ENCODE measurements around the gene F10.

Gene F10

GRCh38 chr13:113171250-113172125 is 48.9 kb downstream of the F10 start:
- 95 to 96% methylated on average over 34 of the region's 34 CpGs for WGBS, 2 experiments
- Histone ChIP-seq H3K4me3 (ENCODE audit: insufficient read depth, low read depth, low read length) (no peak overlapping the region), H3K36me3 (ENCODE audit: control insufficient read depth, insufficient read depth, low read length) (no peaks in the 10 kb centered on the region), H3K4me1 (ENCODE audit: control insufficient read depth, insufficient read depth, low read length) (no peaks in the 10 kb centered on the region), H3K9me3 (ENCODE audit: control insufficient read depth, low read length) (no peaks in the 10 kb centered on the region), H3K27me3 (ENCODE audit: control insufficient read depth, insufficient read depth, low read length, poor library complexity, severe bottlenecking) (no peaks in the 10 kb centered on the region), H3K27ac (ENCODE audit: insufficient read depth, low read depth, low read length, poor library complexity, severe bottlenecking) (no peak overlapping the region)

GRCh38 chr13:113172419-113172926 is 49.9 kb downstream of the F10 start:
- no peak overlapping the region for H3K27ac ChIP-seq (ENCODE audit: insufficient read depth, low read depth, low read length, poor library complexity, severe bottlenecking)
- H3K4me3 ChIP-seq (ENCODE audit: insufficient read depth, low read depth, low read length): no peak overlapping the region
- H3K27me3 ChIP-seq (ENCODE audit: control insufficient read depth, insufficient read depth, low read length, poor library complexity, severe bottlenecking): no peaks in the 10 kb centered on the region
- no peaks in the 10 kb centered on the region for H3K9me3 ChIP-seq (ENCODE audit: control insufficient read depth, low read length)
- no peaks in the 10 kb centered on the region for H3K36me3 ChIP-seq (ENCODE audit: control insufficient read depth, insufficient read depth, low read length)
- 96% methylated on average over 13 of the region's 13 CpGs for WGBS, 2 experiments
- H3K4me1 ChIP-seq (ENCODE audit: control insufficient read depth, insufficient read depth, low read length): no peaks in the 10 kb centered on the region

- H3K27me3 ChIP-seq (ENCODE audit: control insufficient read depth, insufficient read depth, low read length, poor library complexity, severe bottlenecking): no peaks in the 10 kb centered on the region
- no peaks in the 10 kb centered on the region for H3K9me3 ChIP-seq (ENCODE audit: control insufficient read depth, low read length)
- no peak overlapping the region for H3K27ac ChIP-seq (ENCODE audit: insufficient read depth, low read depth, low read length, poor library complexity, severe bottlenecking)
- peaks cover 14% of the 10 kb centered on the region for H3K36me3 ChIP-seq (ENCODE audit: control insufficient read depth, insufficient read depth, low read length)
- H3K4me3 ChIP-seq (ENCODE audit: insufficient read depth, low read depth, low read length): no peak overlapping the region
- H3K4me1 ChIP-seq (ENCODE audit: control insufficient read depth, insufficient read depth, low read length): peaks cover 21% of the 10 kb centered on the region
- 73 to 74% methylated on average over 5 of the region's 5 CpGs for whole genome bisulfite sequencing, 2 experiments
Measured at GRCh38 chr13:113176280-113176679, 53.7 kb downstream of the F10 start.

GRCh38 chr13:113176822-113177221 is 54.2 kb downstream of the F10 start:
- H3K27ac ChIP-seq (ENCODE audit: insufficient read depth, low read depth, low read length, poor library complexity, severe bottlenecking): no peak overlapping the region
- 92 to 95% methylated on average over 14 of the region's 14 CpGs for WGBS, 2 experiments
- H3K36me3 ChIP-seq (ENCODE audit: control insufficient read depth, insufficient read depth, low read length): peaks cover 14% of the 10 kb centered on the region
- no peak overlapping the region for H3K4me3 ChIP-seq (ENCODE audit: insufficient read depth, low read depth, low read length)
- peaks cover 21% of the 10 kb centered on the region for H3K4me1 ChIP-seq (ENCODE audit: control insufficient read depth, insufficient read depth, low read length)
- no peaks in the 10 kb centered on the region for H3K9me3 ChIP-seq (ENCODE audit: control insufficient read depth, low read length)
- H3K27me3 ChIP-seq (ENCODE audit: control insufficient read depth, insufficient read depth, low read length, poor library complexity, severe bottlenecking): no peaks in the 10 kb centered on the region

GRCh38 chr13:113178070-113178895 is 55.7 kb downstream of the F10 start:
- Histone ChIP-seq H3K36me3 (ENCODE audit: control insufficient read depth, insufficient read depth, low read length) (peaks cover 14% of the 10 kb centered on the region), H3K27me3 (ENCODE audit: control insufficient read depth, insufficient read depth, low read length, poor library complexity, severe bottlenecking) (no peaks in the 10 kb centered on the region), H3K4me1 (ENCODE audit: control insufficient read depth, insufficient read depth, low read length) (peaks cover 21% of the 10 kb centered on the region), H3K9me3 (ENCODE audit: control insufficient read depth, low read length) (no peaks in the 10 kb centered on the region), H3K27ac (ENCODE audit: insufficient read depth, low read depth, low read length, poor library complexity, severe bottlenecking) (no peak overlapping the region), H3K4me3 (ENCODE audit: insufficient read depth, low read depth, low read length) (no peak overlapping the region)
- WGBS, 2 experiments: 95% methylated on average over 24 to 25 of the region's 25 CpGs

GRCh38 chr13:113178896-113179167 is 56.2 kb downstream of the F10 start:
- 66 to 68% methylated on average over 3 of the region's 3 CpGs for WGBS, 2 experiments

GRCh38 chr13:113179374-113180230 is 57.0 kb downstream of the F10 start:
- Histone ChIP-seq H3K27ac (ENCODE audit: insufficient read depth, low read depth, low read length, poor library complexity, severe bottlenecking) (peak overlapping the region; percentile 27), H3K27me3 (ENCODE audit: control insufficient read depth, insufficient read depth, low read length, poor library complexity, severe bottlenecking) (no peaks in the 10 kb centered on the region)
- WGBS, 2 experiments: 41 to 45% methylated on average over 28 of the region's 28 CpGs

More at GRCh38 chr13:113178896-113179167, 56.2 kb downstream of the F10 start:
- Histone ChIP-seq H3K36me3 (ENCODE audit: control insufficient read depth, insufficient read depth, low read length) (peaks cover 17% of the 10 kb centered on the region), H3K27ac (ENCODE audit: insufficient read depth, low read depth, low read length, poor library complexity, severe bottlenecking) (no peak overlapping the region), H3K9me3 (ENCODE audit: control insufficient read depth, low read length) (no peaks in the 10 kb centered on the region), H3K4me3 (ENCODE audit: insufficient read depth, low read depth, low read length) (no peak overlapping the region), H3K4me1 (ENCODE audit: control insufficient read depth, insufficient read depth, low read length) (peaks cover 21% of the 10 kb centered on the region), H3K27me3 (ENCODE audit: control insufficient read depth, insufficient read depth, low read length, poor library complexity, severe bottlenecking) (no peaks in the 10 kb centered on the region)

GRCh38 chr13:113182046-113182445 is 59.4 kb downstream of the F10 start:
- Histone ChIP-seq H3K9me3 (ENCODE audit: control insufficient read depth, low read length) (no peaks in the 10 kb centered on the region), H3K36me3 (ENCODE audit: control insufficient read depth, insufficient read depth, low read length) (peaks cover 23% of the 10 kb centered on the region), H3K27me3 (ENCODE audit: control insufficient read depth, insufficient read depth, low read length, poor library complexity, severe bottlenecking) (no peaks in the 10 kb centered on the region), H3K27ac (ENCODE audit: insufficient read depth, low read depth, low read length, poor library complexity, severe bottlenecking) (no peak overlapping the region), H3K4me3 (ENCODE audit: insufficient read depth, low read depth, low read length) (no peak overlapping the region), H3K4me1 (ENCODE audit: control insufficient read depth, insufficient read depth, low read length) (peaks cover 21% of the 10 kb centered on the region)
- WGBS, 2 experiments: 93 to 96% methylated on average over 4 of the region's 4 CpGs

More at GRCh38 chr13:113179374-113180230, 57.0 kb downstream of the F10 start:
- peaks cover 17% of the 10 kb centered on the region for H3K36me3 ChIP-seq (ENCODE audit: control insufficient read depth, insufficient read depth, low read length)
- H3K4me1 ChIP-seq (ENCODE audit: control insufficient read depth, insufficient read depth, low read length): peaks cover 21% of the 10 kb centered on the region
- H3K4me3 ChIP-seq (ENCODE audit: insufficient read depth, low read depth, low read length): no peak overlapping the region
- H3K9me3 ChIP-seq (ENCODE audit: control insufficient read depth, low read length): no peaks in the 10 kb centered on the region

GRCh38 chr13:113183450-113184129 is 61.0 kb downstream of the F10 start:
- Histone ChIP-seq H3K4me3 (ENCODE audit: insufficient read depth, low read depth, low read length) (no peak overlapping the region), H3K9me3 (ENCODE audit: control insufficient read depth, low read length) (no peaks in the 10 kb centered on the region), H3K4me1 (ENCODE audit: control insufficient read depth, insufficient read depth, low read length) (peaks cover 21% of the 10 kb centered on the region), H3K36me3 (ENCODE audit: control insufficient read depth, insufficient read depth, low read length) (peaks cover 19% of the 10 kb centered on the region), H3K27me3 (ENCODE audit: control insufficient read depth, insufficient read depth, low read length, poor library complexity, severe bottlenecking) (no peaks in the 10 kb centered on the region), H3K27ac (ENCODE audit: insufficient read depth, low read depth, low read length, poor library complexity, severe bottlenecking) (no peak overlapping the region)
- WGBS, 2 experiments: 95 to 96% methylated on average over 14 of the region's 14 CpGs

Measured in ectodermal cell (in vitro differentiated cells).